GM23338 (cell line): ENCODE measurements around the gene MEGF11.

Experiments
- CTCF ChIP-seq, 2 experiments: fragments of 200-600 bp in 1 of 2; sonication (generic) in 1 of 2; conservative IDR thresholded peaks; 2 replicates each; pipeline versions ENCODE4 v1.5.1 to v1.6.1; 2016 to 2017; ENCODE audit warnings: antibody characterized with exemption in 2 of 2, low read depth in 2 of 2, mild to moderate bottlenecking in 2 of 2, moderate library complexity in 1 of 2
- EZH2phosphoT487 ChIP-seq: fragments of 200-600 bp; sonication (generic); IDR thresholded peaks from one replicate; pipeline ENCODE4 v1.8.1; 2018; ENCODE audit warnings: antibody characterized with exemption; ENCODE audit not compliant: unreplicated experiment

GRCh38 chr15:66001042-66001441 lies 252.5 kb downstream of the MEGF11 start:
- TF ChIP-seq EZH2phosphoT487 (no peak), CTCF (conservative IDR thresholded peaks at IDR 0.05; ENCODE audit: low read depth in 2 of 2) (no peak)
